Activated T-cell treated with anti-CD3 and anti-CD28 coated beads for 24 hours (primary cell): ENCODE measurements around the gene CHN1.

Experiments
- DNase-seq: peaks from one replicate; pipeline ENCODE4 v3.0.0-alpha.2; 2020; ENCODE audit warnings: low read depth

Gene CHN1

GRCh38 chr2:174971868-174972781, 33.1 kb downstream of the CHN1 start:
- no peak for DNase-seq

GRCh38 chr2:174970092-174970491, 35.1 kb downstream of the CHN1 start:
- DNase-seq = no peak

- DNase-seq = no peak
Measured at GRCh38 chr2:174969091-174969734, 36.0 kb downstream of the CHN1 start.

- DNase-seq = no peak
Measured at GRCh38 chr2:174967691-174968260, 37.4 kb downstream of the CHN1 start.

- no peak for DNase-seq
Measured at GRCh38 chr2:174967086-174967485, 38.1 kb downstream of the CHN1 start.

- DNase-seq = no peak
Measured at GRCh38 chr2:174965992-174966744, 39.0 kb downstream of the CHN1 start.

GRCh38 chr2:174965551-174965950, 39.6 kb downstream of the CHN1 start:
- no peak for DNase-seq

- no peak for DNase-seq
Measured at GRCh38 chr2:174964404-174964803, 40.8 kb downstream of the CHN1 start.

GRCh38 chr2:174963437-174964400, 41.5 kb downstream of the CHN1 start:
- no peak for DNase-seq

GRCh38 chr2:174959787-174960186, 45.4 kb downstream of the CHN1 start:
- no peak for DNase-seq

GRCh38 chr2:174957050-174957449, 48.1 kb downstream of the CHN1 start:
- no peak for DNase-seq

- DNase-seq = no peak
Measured at GRCh38 chr2:174952607-174953006, 52.6 kb downstream of the CHN1 start.

GRCh38 chr2:174951745-174952144, 53.4 kb downstream of the CHN1 start:
- DNase-seq = no peak

GRCh38 chr2:174949988-174950687, 55.0 kb downstream of the CHN1 start:
- DNase-seq = no peak

- no peak for DNase-seq
Measured at GRCh38 chr2:174945601-174946260, 59.5 kb downstream of the CHN1 start.

GRCh38 chr2:174939046-174939445, 66.1 kb downstream of the CHN1 start:
- DNase-seq = no peak

- DNase-seq = no peak
Measured at GRCh38 chr2:174931724-174932123, 73.5 kb downstream of the CHN1 start.

- no peak for DNase-seq
Measured at GRCh38 chr2:174929786-174930185, 75.4 kb downstream of the CHN1 start.

GRCh38 chr2:174925046-174925784, 80.0 kb downstream of the CHN1 start:
- DNase-seq = no peak
